Ovary (tissue), 9 donors: Measurements from ENCODE around the gene SLC17A3. TPM values are rescaled to one million over a fixed set of nuclear protein-coding genes. Genes with fewer than 3 reads are reported as not detected.

ENCODE experiments used
- DNase-seq, 5 donors: peaks; one replicate each; pipeline ENCODE4 v3.0.0-alpha.2; 2019 to 2020
- H3K27ac ChIP-seq, 2 donors: fragments of 200-600 bp; one replicate each; pipeline versions ENCODE4 v1.5.1 to v1.8.0; 2019 to 2022
- H3K27me3 ChIP-seq: fragments of 200-600 bp; one replicate; pipeline ENCODE4 v1.8.0; 2022
- H3K36me3 ChIP-seq: fragments of 200-600 bp; sonication (generic); one replicate; pipeline ENCODE4 v1.5.1; 2019
- H3K4me1 ChIP-seq: one replicate; pipeline ENCODE4 v1.8.1; 2013; ENCODE audit warnings: mild to moderate bottlenecking, moderate library complexity; ENCODE audit not compliant: insufficient read depth
- H3K4me3 ChIP-seq: fragments of 200-600 bp; sonication (generic); one replicate; pipeline ENCODE4 v1.5.1; 2017
- H3K9me3 ChIP-seq, 2 donors: fragments of 200-600 bp in 1 of 2; sonication (generic) in 1 of 2; one replicate each; pipeline versions ENCODE4 v1.5.1 to v1.8.1; 2013 to 2019; ENCODE audit warnings: mild to moderate bottlenecking in 1 of 2, moderate library complexity in 1 of 2
- EP300 ChIP-seq: sonication (generic); formaldehyde crosslinking; IDR thresholded peaks from one replicate; pipeline ENCODE4 v1.6.1; 2017; ENCODE audit warnings: antibody characterized with exemption
- POLR2A ChIP-seq: fragments of 450-650 bp; IDR thresholded peaks from one replicate; pipeline ENCODE4 v1.6.1; 2017; ENCODE audit warnings: antibody characterized with exemption, mild to moderate bottlenecking, moderate library complexity
- WGBS, 3 donors: extraction: QIAGEN DNeasy Blood & Tissue Kit in 1 of 3; methylation state at CpG; one replicate each; pipeline versions ENCODE4 v1.1.5 to v1.1.7; 2013 to 2017; 5-methylcytosine and 5-hydroxymethylcytosine counted together
- intact Hi-C, 4 donors: fragments of 100-400 bp; cut with DNase I; formaldehyde crosslinking; loops; one replicate each; pipeline versions ENCODE4 v1.11.0 to v1.15.1; 2022 to 2023
- polyA plus RNA-seq, 2 donors: library from polyadenylated mRNA; stranded (reverse); fragments of 200-250 nt in 1 of 2; fragments of 350-450 nt in 1 of 2; fragmentation: Illumina TruSeq in 1 of 2; extraction: RNeasy Lipid Tissue Mini Kit (QIAGEN cat#74804) in 1 of 2; gene quantifications; one replicate each; pipeline ENCODE4 v1.2.3, GENCODE V29; 2013 to 2014
- total RNA-seq, 7 donors: library from RNA; depleted of rRNA in 2 of 7; stranded (reverse); fragments of >200 nt in 2 of 7; fragmentation: NEBNext Ultra II Directional in 3 of 7; extraction: Animal tissue kit (Norgen Biotek cat#: 25700) in 3 of 7; gene quantifications; one replicate each; pipeline versions ENCODE4 v1.1.0 to v1.2.4, GENCODE V29; 2016 to 2023
- TF ChIP-seq, protein P1 (sequence below), 3 donors: fragments of 450-650 bp in 2 of 3; fragments of 200-600 bp in 1 of 3; IDR thresholded peaks; one replicate each; pipeline versions ENCODE4 v1.5.1 to v1.8.0; 2016 to 2022; ENCODE audit warnings: antibody characterized with exemption in 3 of 3, mild to moderate bottlenecking in 1 of 3
- donor health status: DM: no; HTN: no; CAD: no; lungs with moderate emphysema.
- donor health status: DM: no; HTN: no; CAD: no.
- donor health status: Bipolar disorder and iron deficiency.
- donor health status: DM: yes; HTN: yes; CAD: no.
- donor health status: DM: no; HTN: no; CAD: no.
- donor health status: DM: yes; HTN: yes; CAD: no.

SLC17A3 gene
- total and polyA plus RNA-seq, 9 donors, result 0.07 to 0.93 (median 0.33) TPM; not detected in 3

DNA sequence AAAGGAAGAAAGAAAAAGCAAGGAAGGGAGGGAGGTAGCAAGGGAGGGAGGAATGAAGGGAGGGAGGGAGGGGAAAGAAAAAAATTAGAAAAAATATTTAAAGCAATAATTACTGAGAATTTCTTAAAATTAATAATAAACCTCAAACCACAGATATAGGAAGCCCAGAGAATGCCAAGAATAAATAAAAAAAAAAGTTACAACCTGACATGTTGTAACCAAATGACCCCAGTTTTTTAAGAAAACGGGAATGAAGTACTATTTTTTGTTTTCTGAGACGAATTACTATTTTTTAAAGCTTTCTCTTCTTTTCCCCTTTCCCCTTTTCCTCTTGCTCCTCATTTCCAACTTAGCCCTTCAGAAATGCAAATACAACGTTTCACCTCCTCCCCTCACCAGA, 58.8 kb downstream of the SLC17A3 start:
- no peak overlapping the region for H3K27ac ChIP-seq
- no peaks in the 10 kb centered on the region for H3K9me3 ChIP-seq
- H3K27me3 ChIP-seq, result no peaks in the 10 kb centered on the region
- no peaks in the 10 kb centered on the region for H3K36me3 ChIP-seq
- intact Hi-C loops, result no loop called here
- WGBS, 3 donors, result 44 to 59% (median 56%) methylated on average over 3 of the region's 3 CpGs
- no peak for DNase-seq
- no peaks in the 10 kb centered on the region for H3K4me1 ChIP-seq
- no peak overlapping the region for H3K4me3 ChIP-seq
- TF ChIP-seq POLR2A, result no peak
- TF ChIP-seq EP300, result no peak
- TF ChIP-seq, protein P1, sequence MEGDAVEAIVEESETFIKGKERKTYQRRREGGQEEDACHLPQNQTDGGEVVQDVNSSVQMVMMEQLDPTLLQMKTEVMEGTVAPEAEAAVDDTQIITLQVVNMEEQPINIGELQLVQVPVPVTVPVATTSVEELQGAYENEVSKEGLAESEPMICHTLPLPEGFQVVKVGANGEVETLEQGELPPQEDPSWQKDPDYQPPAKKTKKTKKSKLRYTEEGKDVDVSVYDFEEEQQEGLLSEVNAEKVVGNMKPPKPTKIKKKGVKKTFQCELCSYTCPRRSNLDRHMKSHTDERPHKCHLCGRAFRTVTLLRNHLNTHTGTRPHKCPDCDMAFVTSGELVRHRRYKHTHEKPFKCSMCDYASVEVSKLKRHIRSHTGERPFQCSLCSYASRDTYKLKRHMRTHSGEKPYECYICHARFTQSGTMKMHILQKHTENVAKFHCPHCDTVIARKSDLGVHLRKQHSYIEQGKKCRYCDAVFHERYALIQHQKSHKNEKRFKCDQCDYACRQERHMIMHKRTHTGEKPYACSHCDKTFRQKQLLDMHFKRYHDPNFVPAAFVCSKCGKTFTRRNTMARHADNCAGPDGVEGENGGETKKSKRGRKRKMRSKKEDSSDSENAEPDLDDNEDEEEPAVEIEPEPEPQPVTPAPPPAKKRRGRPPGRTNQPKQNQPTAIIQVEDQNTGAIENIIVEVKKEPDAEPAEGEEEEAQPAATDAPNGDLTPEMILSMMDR (IDR thresholded peaks at IDR 0.05), result no peak

DNA sequence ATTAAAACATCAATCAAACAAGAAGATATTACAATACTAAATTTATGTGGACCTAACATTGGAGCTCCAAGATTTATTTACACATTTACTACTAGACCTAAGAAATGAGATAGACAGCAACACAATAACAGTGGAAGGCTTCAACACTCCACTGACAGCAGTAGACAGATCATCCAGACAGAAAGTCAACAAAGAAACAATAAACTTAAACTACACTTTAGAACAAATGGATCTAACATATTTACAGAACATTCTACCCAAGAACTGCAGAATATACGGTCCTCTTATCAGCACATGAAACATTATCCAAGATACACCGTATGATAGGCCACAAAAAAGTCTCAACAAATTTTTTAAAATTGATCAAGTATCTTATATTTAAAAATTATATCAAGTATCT, 69.2 kb downstream of the SLC17A3 start:
- H3K4me3 ChIP-seq, result no peak overlapping the region
- no peaks in the 10 kb centered on the region for H3K27me3 ChIP-seq
- no peaks in the 10 kb centered on the region for H3K36me3 ChIP-seq
- H3K4me1 ChIP-seq, result no peaks in the 10 kb centered on the region
- intact Hi-C loops, result no loop called here
- 80 to 84% (median 83%) methylated on average over 2 of the region's 2 CpGs for WGBS, 3 donors
- no peak for DNase-seq
- TF ChIP-seq, protein P1 (IDR thresholded peaks at IDR 0.05), result no peak
- TF ChIP-seq POLR2A (no peak), EP300 (no peak)
- no peak overlapping the region for H3K27ac ChIP-seq
- no peaks in the 10 kb centered on the region for H3K9me3 ChIP-seq

- no peaks in the 10 kb centered on the region for H3K27me3 ChIP-seq
- intact Hi-C loops, result no loop called here
- TF ChIP-seq, protein P1 (IDR thresholded peaks at IDR 0.05), result no peak
- TF ChIP-seq EP300, result no peak
- TF ChIP-seq POLR2A, result no peak
- H3K4me1 ChIP-seq, result no peaks in the 10 kb centered on the region
- no peaks in the 10 kb centered on the region for H3K36me3 ChIP-seq
- no peak overlapping the region for H3K4me3 ChIP-seq
- 62 to 67% (median 62%) methylated on average over 4 of the region's 4 CpGs for WGBS, 3 donors
- DNase-seq, result no peak
- H3K9me3 ChIP-seq, result no peaks in the 10 kb centered on the region
- H3K27ac ChIP-seq, result no peak overlapping the region
These were observed 72.6 kb downstream of the SLC17A3 start for GRCh38 chr6:25801436-25801835.

Other genes starting within 250 kb of the SLC17A3 start
- gene SCGN, start 222.0 kb downstream of the SLC17A3 start, total RNA-seq, result 1 to 10 TPM in 1 of 7 donors, under 1 TPM in 1, not detected in 5; 0.23 to 1.8 TPM
- gene SCGN, start 222.0 kb downstream of the SLC17A3 start, polyA plus RNA-seq, result under 1 TPM; 0.08 to 0.33 TPM
- under 1 TPM in 2 of 7 donors, not detected in 5; 0.05 to 0.12 TPM for gene SLC17A4, start 119.5 kb downstream of the SLC17A3 start, total RNA-seq
- gene SLC17A4, start 119.5 kb downstream of the SLC17A3 start, polyA plus RNA-seq, result not detected
- not detected for gene SLC17A1, start 42.2 kb downstream of the SLC17A3 start, total RNA-seq
- gene SLC17A1, start 42.2 kb downstream of the SLC17A3 start, polyA plus RNA-seq, result under 1 TPM in 1 of 2 donors, not detected in 1; 0.06 TPM
- gene SLC17A2, start 56.4 kb upstream of the SLC17A3 start, total RNA-seq, result not detected
- not detected for gene SLC17A2, start 56.4 kb upstream of the SLC17A3 start, polyA plus RNA-seq
- gene TRIM38, start 88.6 kb upstream of the SLC17A3 start, total RNA-seq, result 1 to 10 TPM; 4.6 to 8.3 (median 6.4) TPM
- 10 to 100 TPM in 1 of 2 donors, 1 to 10 TPM in 1; 3.8 to 10.3 TPM for gene TRIM38, start 88.6 kb upstream of the SLC17A3 start, polyA plus RNA-seq
- 1 to 10 TPM; 3.6 to 9.0 (median 7.4) TPM for gene HFE, start 213.2 kb upstream of the SLC17A3 start, total RNA-seq
- 10 to 100 TPM in 1 of 2 donors, 1 to 10 TPM in 1; 5.8 to 25.8 TPM for gene HFE, start 213.2 kb upstream of the SLC17A3 start, polyA plus RNA-seq